AG09309 (cell line): ENCODE data around the gene ZNF106.

Source experiments
- DNase-seq: peaks from one replicate; pipeline ENCODE4 v3.0.0-alpha.2; 2010; ENCODE audit warnings: low read depth
- H3K4me3 ChIP-seq: 2 replicates; pipeline ENCODE4 v1.5.1; 2011; ENCODE audit warnings: mild to moderate bottlenecking, low read depth, low read length, moderate library complexity; ENCODE audit not compliant: control insufficient read depth
- TF ChIP-seq, protein P1 (sequence below): IDR thresholded peaks from 2 replicates; pipeline ENCODE4 v1.5.1; 2011; ENCODE audit warnings: mild to moderate bottlenecking, low read depth, low read length, inconsistent platforms; ENCODE audit not compliant: insufficient read depth, control insufficient read depth; ENCODE audit errors: missing control alignments

ZNF106 gene

GRCh38 chr15:42498212-42499068 is 7.5 kb upstream of the ZNF106 start:
- H3K4me3 ChIP-seq = no peak overlapping the region
- no peak for DNase-seq
- TF ChIP-seq, protein P1, sequence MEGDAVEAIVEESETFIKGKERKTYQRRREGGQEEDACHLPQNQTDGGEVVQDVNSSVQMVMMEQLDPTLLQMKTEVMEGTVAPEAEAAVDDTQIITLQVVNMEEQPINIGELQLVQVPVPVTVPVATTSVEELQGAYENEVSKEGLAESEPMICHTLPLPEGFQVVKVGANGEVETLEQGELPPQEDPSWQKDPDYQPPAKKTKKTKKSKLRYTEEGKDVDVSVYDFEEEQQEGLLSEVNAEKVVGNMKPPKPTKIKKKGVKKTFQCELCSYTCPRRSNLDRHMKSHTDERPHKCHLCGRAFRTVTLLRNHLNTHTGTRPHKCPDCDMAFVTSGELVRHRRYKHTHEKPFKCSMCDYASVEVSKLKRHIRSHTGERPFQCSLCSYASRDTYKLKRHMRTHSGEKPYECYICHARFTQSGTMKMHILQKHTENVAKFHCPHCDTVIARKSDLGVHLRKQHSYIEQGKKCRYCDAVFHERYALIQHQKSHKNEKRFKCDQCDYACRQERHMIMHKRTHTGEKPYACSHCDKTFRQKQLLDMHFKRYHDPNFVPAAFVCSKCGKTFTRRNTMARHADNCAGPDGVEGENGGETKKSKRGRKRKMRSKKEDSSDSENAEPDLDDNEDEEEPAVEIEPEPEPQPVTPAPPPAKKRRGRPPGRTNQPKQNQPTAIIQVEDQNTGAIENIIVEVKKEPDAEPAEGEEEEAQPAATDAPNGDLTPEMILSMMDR = no peak

DNA sequence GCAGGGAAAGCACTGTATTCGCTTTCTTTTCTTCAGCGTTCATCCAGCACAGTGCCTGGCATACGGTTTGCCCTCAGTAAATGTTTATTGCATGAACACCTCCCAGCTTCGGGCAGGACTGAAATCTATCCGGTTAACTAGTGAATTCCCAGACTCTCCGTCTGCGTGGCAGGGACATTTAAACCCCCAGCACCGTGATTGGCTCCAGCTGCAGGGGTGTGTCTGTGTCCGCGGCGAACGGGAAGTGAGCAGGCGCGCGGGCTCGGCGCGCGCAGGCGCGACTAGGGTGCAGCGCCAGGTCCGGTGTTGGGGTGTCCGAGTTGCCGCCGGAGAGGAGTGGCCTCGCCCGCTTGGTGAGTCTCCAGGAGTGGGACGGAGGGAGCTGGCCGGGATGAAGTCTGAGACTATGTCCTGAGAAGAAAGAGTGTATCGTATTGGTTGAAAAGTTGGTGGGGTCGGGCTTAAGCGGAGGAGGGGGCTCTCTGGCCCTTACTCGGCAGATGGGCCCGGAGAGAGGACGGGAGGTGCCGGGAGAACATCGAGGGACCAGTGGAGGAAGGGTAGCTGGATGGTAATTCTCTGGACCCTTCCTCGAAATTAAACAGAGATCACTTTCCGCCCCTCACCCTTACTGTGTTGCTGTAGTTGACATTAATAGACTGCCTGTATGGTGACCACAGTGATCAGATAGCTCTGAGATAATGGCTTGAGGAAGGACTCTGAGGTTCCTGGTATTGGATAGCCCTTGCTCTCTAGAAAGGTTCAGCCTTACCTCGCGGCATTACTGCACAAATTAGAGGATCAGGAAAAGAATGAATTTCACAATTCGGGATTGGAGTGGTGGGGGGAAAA is 4.6 kb upstream of the ZNF106 start, which contains the start of gene SNAP23:
SNAP23 (plus strand) TSS at position 274 of the 852 bp plus-strand sequence. CDS start 16,213 bp downstream, outside the sequence.
- peak within 1 kb of the TSS; percentile 85 for H3K4me3 ChIP-seq
- DNase-seq = peak; percentile 87
- TF ChIP-seq, protein P1 = no peak

DNA sequence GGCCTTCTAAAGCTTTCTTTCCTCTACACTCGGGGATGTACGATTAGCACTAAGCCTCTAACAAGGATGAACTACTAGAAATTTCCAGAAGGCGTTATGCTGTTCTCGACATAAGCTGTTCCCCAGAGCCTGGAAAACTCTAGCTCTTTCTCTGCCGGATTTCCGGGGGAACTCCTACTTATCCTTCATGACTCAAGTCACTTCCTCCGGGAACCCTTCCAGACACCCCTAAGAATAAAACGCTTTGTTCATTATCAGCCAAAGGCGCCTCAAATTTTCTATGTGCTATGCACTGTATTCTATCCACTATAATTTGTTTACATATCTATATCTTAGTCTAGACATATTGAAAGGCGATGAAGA is 4.0 kb upstream of the ZNF106 start:
- TF ChIP-seq, protein P1 = no peak
- peak overlapping the region; percentile 85 for H3K4me3 ChIP-seq
- DNase-seq = no peak

GRCh38 chr15:42493679-42494078 is 2.7 kb upstream of the ZNF106 start:
- H3K4me3 ChIP-seq = no peak overlapping the region
- no peak for DNase-seq
- TF ChIP-seq, protein P1 = no peak

GRCh38 chr15:42491539-42492225 is 741 bp upstream of the ZNF106 start:
- H3K4me3 ChIP-seq = peak overlapping the region; percentile 96; the same call in 1 of the 2 replicates
- TF ChIP-seq, protein P1 = no peak
- DNase-seq = no peak

DNA sequence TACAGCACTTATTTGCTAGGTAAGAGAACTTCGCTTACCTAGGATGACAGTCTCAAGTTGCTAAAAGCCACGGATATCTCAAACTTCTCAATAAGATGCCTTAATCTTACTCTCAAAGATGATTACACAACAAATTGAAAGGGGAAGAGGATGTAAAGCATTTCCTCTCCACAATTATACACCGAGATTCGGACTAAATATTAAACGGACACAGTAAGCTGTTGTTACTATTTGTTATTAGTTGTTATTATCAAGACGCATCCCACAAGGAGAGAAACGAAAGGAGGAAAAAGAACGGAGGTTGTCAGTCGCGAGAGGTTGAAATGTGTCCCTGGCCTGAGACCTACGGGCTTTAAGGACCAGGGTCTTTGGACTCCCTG is 660 bp downstream of the ZNF106 start:
- DNase-seq = no peak
- peak overlapping the region; percentile 96 for H3K4me3 ChIP-seq
- TF ChIP-seq, protein P1 = no peak
